GM06990 (cell line): ENCODE results near the gene TMEM106C.

Experiments used
- DNase-seq: peaks from one replicate; pipeline ENCODE4 v3.0.0-alpha.2; 2011; ENCODE audit not compliant: insufficient read length; ENCODE audit errors: extremely low read depth
- H3K27me3 ChIP-seq: replicated peaks from 2 replicates; pipeline ENCODE4 v1.6.0; 2011; ENCODE audit warnings: low read length; ENCODE audit not compliant: control insufficient read depth, insufficient read depth
- H3K36me3 ChIP-seq: 2 replicates; pipeline ENCODE4 v1.5.1; 2011; ENCODE audit warnings: low read length; ENCODE audit not compliant: control insufficient read depth, insufficient read depth
- H3K4me3 ChIP-seq: replicated peaks from 2 replicates; pipeline ENCODE4 v1.5.1; 2011; ENCODE audit warnings: low read depth, mild to moderate bottlenecking, control low read depth, low read length
- CTCF ChIP-seq: IDR thresholded peaks from 2 replicates; pipeline ENCODE4 v1.5.1; 2011; ENCODE audit warnings: low read length, control low read depth, mild to moderate bottlenecking, inconsistent platforms; ENCODE audit not compliant: insufficient read depth, poor library complexity, severe bottlenecking

TMEM106C gene

DNA sequence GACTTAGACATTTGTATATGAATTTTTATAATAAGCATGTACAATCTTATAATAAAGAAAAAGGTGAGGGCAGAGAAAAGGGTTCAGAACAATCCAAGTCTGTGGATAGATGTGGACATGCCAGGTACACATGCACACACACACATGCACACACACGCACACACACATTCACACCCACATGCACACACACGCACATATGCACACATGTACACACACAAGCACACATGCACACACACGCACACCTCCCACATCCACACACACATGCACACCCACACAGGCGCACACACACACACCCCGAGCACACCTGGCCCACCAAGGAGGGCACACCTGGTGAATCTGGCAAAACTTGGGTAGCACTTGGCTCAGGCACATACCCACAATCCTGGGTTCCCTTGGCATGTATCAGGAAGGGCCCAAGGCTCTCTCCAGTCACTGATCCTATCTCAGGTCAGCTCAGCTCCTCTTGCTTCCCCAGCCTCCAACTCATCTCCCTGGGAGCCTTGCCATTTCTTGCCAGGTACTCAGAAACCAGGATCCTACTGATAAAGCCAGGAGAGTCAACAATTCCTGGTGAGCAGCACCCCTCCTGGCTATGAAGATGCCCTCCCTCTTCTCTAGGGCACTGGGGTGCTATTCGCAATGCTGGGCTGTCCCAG lies 18.6 kb upstream of the TMEM106C start:
- no peak overlapping the region for H3K4me3 ChIP-seq
- no peak for TF ChIP-seq CTCF
- H3K27me3 ChIP-seq = peaks cover 4% of the 10 kb centered on the region
- DNase-seq = no peak
- no peaks in the 10 kb centered on the region for H3K36me3 ChIP-seq

DNA sequence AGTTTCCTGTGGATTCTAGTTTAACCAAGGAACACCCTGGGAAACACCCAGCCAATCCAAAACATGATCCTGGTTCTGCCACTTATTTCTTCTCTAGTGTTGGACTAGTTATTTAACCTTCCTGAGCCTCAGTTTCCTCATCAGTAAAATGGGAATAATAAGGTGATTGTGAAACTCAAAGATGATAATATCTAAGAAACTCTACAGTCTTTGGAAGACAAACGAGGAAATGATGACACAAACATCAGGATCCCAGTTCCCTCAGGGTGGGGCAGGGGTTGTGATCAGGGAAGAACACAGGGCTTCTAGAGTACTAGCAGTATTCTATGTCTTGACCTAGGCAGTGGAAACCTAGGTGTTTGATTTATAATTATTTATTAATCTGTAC lies 18.1 kb upstream of the TMEM106C start:
- peaks cover 4% of the 10 kb centered on the region for H3K27me3 ChIP-seq
- H3K36me3 ChIP-seq = no peaks in the 10 kb centered on the region
- TF ChIP-seq CTCF = no peak
- DNase-seq = no peak
- no peak overlapping the region for H3K4me3 ChIP-seq

- Histone ChIP-seq H3K36me3 (no peaks in the 10 kb centered on the region), H3K4me3 (no peak overlapping the region), H3K27me3 (peaks cover 4% of the 10 kb centered on the region)
- no peak for TF ChIP-seq CTCF
- DNase-seq = no peak
Measured at GRCh38 chr12:47946413-47947323, 16.7 kb upstream of the TMEM106C start.

DNA sequence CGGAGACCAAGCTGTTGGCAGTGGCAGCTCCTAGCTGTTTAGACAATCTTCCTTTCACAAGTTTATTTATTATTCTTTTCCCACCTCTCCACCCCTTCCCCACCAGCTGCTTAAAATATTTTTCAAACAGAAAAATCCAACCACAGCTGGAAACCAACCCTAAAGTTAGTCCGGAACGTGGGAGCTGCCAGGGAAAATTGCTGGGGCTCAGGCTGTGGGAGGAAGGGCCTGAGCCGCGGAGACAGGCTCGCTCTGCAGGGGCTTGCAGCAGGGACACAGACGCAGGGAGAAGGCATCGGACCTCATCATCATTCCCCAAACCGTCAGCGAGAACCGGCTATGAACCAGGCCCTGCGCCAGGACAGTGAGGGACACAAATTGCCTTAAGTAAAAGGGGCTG lies 16.1 kb upstream of the TMEM106C start:
- H3K4me3 ChIP-seq = no peak overlapping the region
- TF ChIP-seq CTCF = no peak
- H3K36me3 ChIP-seq = no peaks in the 10 kb centered on the region
- peaks cover 4% of the 10 kb centered on the region for H3K27me3 ChIP-seq
- no peak for DNase-seq

DNA sequence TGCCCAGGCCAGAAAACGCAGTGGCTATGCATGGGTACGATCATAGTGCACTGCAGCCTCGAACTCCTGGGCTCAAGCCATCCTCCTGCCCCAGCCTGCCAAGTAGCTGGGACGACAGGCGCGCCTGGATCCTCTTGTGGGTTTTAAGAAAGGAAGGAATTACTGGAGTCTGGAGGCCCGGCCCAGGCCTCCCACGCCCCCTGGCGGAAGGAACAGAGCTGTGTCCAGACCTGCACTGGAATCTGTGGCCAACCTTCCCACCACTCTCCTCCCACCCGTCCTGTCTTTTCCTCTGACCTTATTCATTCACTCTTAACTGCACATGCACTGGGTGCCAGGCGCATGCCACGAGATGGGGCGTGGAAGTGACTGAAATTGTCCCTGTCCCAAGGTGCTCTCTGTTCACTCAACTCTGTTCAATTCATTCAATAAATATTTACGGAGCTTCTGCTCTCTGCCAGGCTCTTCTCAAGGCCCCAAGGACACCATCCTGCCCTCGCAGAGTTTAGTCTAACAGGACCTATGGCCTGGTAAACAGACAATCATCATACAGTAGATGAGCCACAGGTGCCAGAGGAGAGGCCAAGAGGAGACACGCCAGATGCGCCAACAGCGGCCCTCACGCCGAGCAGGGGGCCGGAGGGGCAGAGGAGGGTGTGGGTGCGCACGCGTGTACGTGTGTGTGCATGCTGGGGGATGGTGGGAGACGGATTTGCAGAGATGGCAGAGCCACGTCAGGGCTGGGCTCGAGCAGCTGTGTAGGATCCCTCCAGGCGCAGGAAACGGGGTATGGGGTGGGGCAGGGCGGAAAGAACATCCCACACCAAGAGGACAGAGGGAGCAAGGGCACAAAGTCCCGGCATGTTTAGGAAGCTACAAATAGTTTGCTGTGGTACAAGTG lies 13.7 kb upstream of the TMEM106C start:
- Histone ChIP-seq H3K27me3 (peaks cover 4% of the 10 kb centered on the region), H3K4me3 (no peak overlapping the region), H3K36me3 (no peaks in the 10 kb centered on the region)
- peak; percentile 91 for TF ChIP-seq CTCF
- peak; percentile 37 for DNase-seq
